HepG2 (cell line): ENCODE measurements around the gene CTNND2. TPM values are rescaled to one million over a fixed set of nuclear protein-coding genes. Genes with fewer than 3 reads are reported as not detected.

Experiments
- ATAC-seq: fragments of 200-7000 bp; cut with Tn5 transposase; 3 replicates; pipeline ENCODE4 v1.9.1; 2020; ENCODE audit warnings: mild to moderate bottlenecking, moderate library complexity
- BruUV-seq: library from RNA; stranded (reverse); fragments of 400-500 nt; replicated peaks from 2 replicates; lab custom pipeline; 2021; lab: Mats Ljungman, UMichigan
- CTCF ChIA-PET: fragments of 300-600 bp; formaldehyde crosslinking; extraction: SDS; loops from one replicate; lab custom pipeline; 2021; ENCODE audit warnings: low total read pairs, inconsistent platforms, low intra/inter-chr PET ratio; lab: Yijun Ruan, JAX
- POLR2A ChIA-PET: fragments of 350-600 bp; sonication (Branson Sonifier 250); formaldehyde crosslinking; loops from one replicate; lab custom pipeline; 2020; ENCODE audit warnings: antibody characterized with exemption, inconsistent platforms; lab: Yijun Ruan, JAX
- DNase-seq: peaks from one replicate; pipeline ENCODE4 v3.0.0-alpha.2; 2015; ENCODE audit warnings: low spot score
- FAIRE-seq: peaks from 3 replicates; lab custom pipeline; 2011; peaks lifted over from hg19 to GRCh38; lab: Jason Lieb, UNC
- H2AFZ ChIP-seq: one replicate; pipeline ENCODE4 v1.6.1; 2011; ENCODE audit warnings: low read length, inconsistent platforms
- H3K27ac ChIP-seq: fragments of 300-600 bp; 3 replicates; pipeline ENCODE4 v1.8.0; 2011; ENCODE audit warnings: mixed run types, mild to moderate bottlenecking, mixed read lengths, low read length, inconsistent platforms; ENCODE audit not compliant: insufficient read depth; ENCODE audit errors: extremely low read length
- H3K27me3 ChIP-seq, 2 experiments: fragments of 200-600 bp in 1 of 2; 2 replicates in 1 of 2; 3 replicates in 1 of 2; pipeline versions ENCODE4 v1.6.0 to v1.8.0; 2011; ENCODE audit warnings: low read length in 2 of 2, mild to moderate bottlenecking in 2 of 2, moderate library complexity in 2 of 2, inconsistent platforms in 1 of 2; ENCODE audit not compliant: insufficient read depth in 2 of 2, control insufficient read depth in 1 of 2
- H3K36me3 ChIP-seq, 2 experiments: fragments of 200-600 bp in 1 of 2; replicated peaks in 1 of 2; 2 replicates in 1 of 2; 3 replicates in 1 of 2; pipeline versions ENCODE4 v1.5.1 to v1.8.0; 2011; ENCODE audit warnings: low read length in 2 of 2, inconsistent platforms in 1 of 2; ENCODE audit not compliant: insufficient read depth in 2 of 2, control insufficient read depth in 1 of 2
- H3K4me1 ChIP-seq: 2 replicates; pipeline ENCODE4 v1.5.1; 2012; ENCODE audit warnings: low read length, inconsistent platforms; ENCODE audit not compliant: insufficient read depth
- H3K4me2 ChIP-seq: 2 replicates; pipeline ENCODE4 v1.6.0; 2011; ENCODE audit warnings: low read depth, low read length, inconsistent platforms
- H3K4me3 ChIP-seq, 3 experiments: fragments of 200-600 bp in 1 of 3; sonication (generic), shearing (Covaris generic) in 1 of 3; replicated peaks in 1 of 3; 2 replicates each; pipeline ENCODE4 v1.5.1; 2011 to 2016; ENCODE audit warnings: low read length in 3 of 3, inconsistent platforms in 2 of 3, low read depth in 2 of 3, mild to moderate bottlenecking in 2 of 3, control low read depth in 1 of 3, mixed read lengths in 1 of 3; ENCODE audit not compliant: insufficient read depth in 1 of 3
- H3K79me2 ChIP-seq: one replicate; pipeline ENCODE4 v1.6.1; 2011; ENCODE audit warnings: low read length, inconsistent platforms; ENCODE audit not compliant: insufficient read depth
- H3K9ac ChIP-seq: 2 replicates; pipeline ENCODE4 v1.6.0; 2011; ENCODE audit warnings: mild to moderate bottlenecking, low read depth, low read length, inconsistent platforms; ENCODE audit not compliant: insufficient read depth
- H3K9me3 ChIP-seq: 2 replicates; pipeline ENCODE4 v1.5.1; 2012; ENCODE audit warnings: mild to moderate bottlenecking, low read length
- H4K20me1 ChIP-seq: 2 replicates; pipeline ENCODE4 v1.6.0; 2011; ENCODE audit warnings: inconsistent platforms, mild to moderate bottlenecking, low read length, moderate library complexity; ENCODE audit not compliant: insufficient read depth
- ATF1 ChIP-seq: IDR thresholded peaks from 2 replicates; pipeline ENCODE4 v1.6.1; 2016; ENCODE audit warnings: mild to moderate bottlenecking, control low read depth
- BRCA1 ChIP-seq: sonication (generic); formaldehyde crosslinking; IDR thresholded peaks from 2 replicates; pipeline ENCODE4 v1.4.0; 2020; ENCODE audit warnings: missing genetic modification reagents
- MBD4 ChIP-seq: IDR thresholded peaks from 2 replicates; pipeline ENCODE4 v1.6.1; 2012; ENCODE audit warnings: low read length, inconsistent platforms, borderline replicate concordance
- MTF2 ChIP-seq: sonication (generic); formaldehyde crosslinking; IDR thresholded peaks from 2 replicates; pipeline ENCODE4 v1.5.0; 2020; ENCODE audit warnings: missing genetic modification reagents, borderline replicate concordance
- ONECUT2 ChIP-seq: sonication (generic); formaldehyde crosslinking; IDR thresholded peaks from 2 replicates; pipeline ENCODE4 v1.4.0; 2020; ENCODE audit warnings: missing genetic modification reagents
- ZBTB38 ChIP-seq: sonication (generic); formaldehyde crosslinking; IDR thresholded peaks from 2 replicates; pipeline ENCODE4 v1.5.1; 2020; ENCODE audit warnings: mild to moderate bottlenecking, missing genetic modification reagents
- ZFP36L1 ChIP-seq: sonication (generic); formaldehyde crosslinking; IDR thresholded peaks from 2 replicates; pipeline ENCODE4 v1.8.0; 2022; ENCODE audit warnings: mild to moderate bottlenecking, missing genetic modification reagents, moderate library complexity
- ZNF136 ChIP-seq: sonication (generic); formaldehyde crosslinking; IDR thresholded peaks from 2 replicates; pipeline ENCODE4 v1.8.1; 2022; ENCODE audit warnings: low read depth, mild to moderate bottlenecking, moderate library complexity, missing genetic modification reagents
- ZNF138 ChIP-seq: sonication (generic); formaldehyde crosslinking; IDR thresholded peaks from 2 replicates; pipeline ENCODE4 v1.5.0; 2020; ENCODE audit warnings: mild to moderate bottlenecking, low read depth, missing genetic modification reagents
- ZNF468 ChIP-seq: sonication (generic); formaldehyde crosslinking; IDR thresholded peaks from 2 replicates; pipeline ENCODE4 v1.8.0; 2022; ENCODE audit warnings: mild to moderate bottlenecking, moderate library complexity, missing genetic modification reagents
- ZNF589 ChIP-seq: sonication (generic); formaldehyde crosslinking; conservative IDR thresholded peaks from 2 replicates; pipeline ENCODE4 v1.8.0; 2022; ENCODE audit warnings: mild to moderate bottlenecking, moderate library complexity, missing genetic modification reagents
- ZNF615 ChIP-seq: sonication (generic); formaldehyde crosslinking; IDR thresholded peaks from 2 replicates; pipeline ENCODE4 v1.5.0; 2020; ENCODE audit warnings: mild to moderate bottlenecking, missing genetic modification reagents, borderline replicate concordance
- ZNF790 ChIP-seq: sonication (generic); formaldehyde crosslinking; IDR thresholded peaks from 2 replicates; pipeline ENCODE4 v1.8.0; 2022; ENCODE audit warnings: missing genetic modification reagents, mild to moderate bottlenecking, borderline replicate concordance
- ZSCAN25 ChIP-seq: sonication (generic); formaldehyde crosslinking; IDR thresholded peaks from 2 replicates; pipeline ENCODE4 v1.8.0; 2022; ENCODE audit warnings: mild to moderate bottlenecking, missing genetic modification reagents
- WGBS: methylation state at CpG from one replicate; pipeline ENCODE4 v1.1.6; 2017; ENCODE audit warnings: low lambda C conversion rate; 5-methylcytosine and 5-hydroxymethylcytosine counted together
- in situ Hi-C: cut with HindIII; loops from 2 replicates; pipeline ENCODE4 v1.10.0; 2017; ENCODE audit warnings: low pct_unique_long_range_greater_than_20kb; ENCODE audit not compliant: extremely low pct_ligation_motif_present
- intact Hi-C: fragments of 100-400 bp; cut with micrococcal nuclease; formaldehyde crosslinking; loops from one replicate; pipeline ENCODE4 v1.10.0; 2022; ENCODE audit not compliant: unreplicated experiment
- polyA plus RNA-seq, 8 experiments: library from polyadenylated mRNA; depleted of rRNA in 3 of 8; stranded (reverse) in 7 of 8; unstranded in 1 of 8; fragments of >200 nt; fragmentation: Illumina TruSeq in 4 of 8; extraction: Trizol in 4 of 8; gene quantifications; 2 replicates each; pipeline versions ENCODE4 v1.2.1 to v1.2.3, GENCODE V29; 2011 to 2016; ENCODE audit warnings: low read depth in 4 of 8, missing spikeins in 1 of 8, mixed read lengths in 1 of 8; ENCODE audit not compliant: insufficient read depth in 1 of 8
- total RNA-seq, 5 experiments: library from RNA; depleted of rRNA; stranded (reverse); fragments of >200 nt; fragmentation: Illumina TruSeq; extraction: Trizol; gene quantifications; 2 replicates each; pipeline ENCODE4 v1.2.3, GENCODE V29; 2016; ENCODE audit warnings: low read depth in 1 of 5
- TF ChIP-seq, protein P1 (sequence below): IDR thresholded peaks from 2 replicates; pipeline ENCODE4 v1.6.1; 2016
- TF ChIP-seq, protein P2 (sequence below): IDR thresholded peaks from 2 replicates; pipeline ENCODE4 v1.6.1; 2016; ENCODE audit warnings: low read depth
- TF ChIP-seq, protein P3 (sequence below): sonication (generic); formaldehyde crosslinking; IDR thresholded peaks from 2 replicates; pipeline ENCODE4 v1.5.0; 2020; ENCODE audit warnings: mild to moderate bottlenecking, missing genetic modification reagents
- TF ChIP-seq, protein P4 (sequence below): sonication (generic); formaldehyde crosslinking; IDR thresholded peaks from 2 replicates; pipeline ENCODE4 v1.4.0; 2020; ENCODE audit warnings: missing genetic modification reagents

CTNND2 gene
- total and polyA plus RNA-seq, 2 of the 13 experiments (the other 11 are each of a cell fraction or from before 2014, with no cell fraction given) = not detected

DNA sequence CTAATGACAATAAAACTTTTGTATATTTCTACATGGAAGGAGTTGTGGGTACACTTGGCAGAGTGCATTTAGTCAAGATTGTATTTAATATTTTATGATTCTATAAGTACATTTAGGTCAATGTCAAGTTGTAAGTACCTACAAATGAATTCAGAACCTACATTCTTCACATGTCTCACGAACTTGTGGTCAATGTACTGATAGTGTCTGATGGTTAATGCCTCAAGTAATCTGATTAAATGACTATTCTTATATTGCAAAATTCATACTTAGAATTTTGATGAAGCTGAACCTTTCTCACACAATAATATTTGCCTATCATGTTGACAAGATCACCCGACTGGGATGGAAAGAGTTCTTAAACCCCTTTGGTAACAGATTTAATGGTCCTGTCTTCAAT lies 444.5 kb downstream of the CTNND2 start:
- ChIA-PET CTCF (no interaction called here), POLR2A (no interaction called here)
- Histone ChIP-seq H3K36me3 (no peaks in the 10 kb centered on the region), H3K4me2 (no peak overlapping the region), H3K27me3 (no peaks in the 10 kb centered on the region), H4K20me1 (no peaks in the 10 kb centered on the region), H3K9ac (no peak overlapping the region), H2AFZ (no peak overlapping the region), H3K9me3 (no peaks in the 10 kb centered on the region), H3K4me3 (no peak overlapping the region), H3K4me1 (no peaks in the 10 kb centered on the region), H3K27ac (no peak overlapping the region), H3K79me2 (no peaks in the 10 kb centered on the region)
- FAIRE-seq (no peak), DNase-seq (no peak), ATAC-seq (no peak)
- intact Hi-C loops = no loop called here
- in situ Hi-C loops = no loop called here
- 0% methylated on average over 2 of the region's 2 CpGs for WGBS
- BruUV-seq = no TSS peak
- TF ChIP-seq, protein P1, sequence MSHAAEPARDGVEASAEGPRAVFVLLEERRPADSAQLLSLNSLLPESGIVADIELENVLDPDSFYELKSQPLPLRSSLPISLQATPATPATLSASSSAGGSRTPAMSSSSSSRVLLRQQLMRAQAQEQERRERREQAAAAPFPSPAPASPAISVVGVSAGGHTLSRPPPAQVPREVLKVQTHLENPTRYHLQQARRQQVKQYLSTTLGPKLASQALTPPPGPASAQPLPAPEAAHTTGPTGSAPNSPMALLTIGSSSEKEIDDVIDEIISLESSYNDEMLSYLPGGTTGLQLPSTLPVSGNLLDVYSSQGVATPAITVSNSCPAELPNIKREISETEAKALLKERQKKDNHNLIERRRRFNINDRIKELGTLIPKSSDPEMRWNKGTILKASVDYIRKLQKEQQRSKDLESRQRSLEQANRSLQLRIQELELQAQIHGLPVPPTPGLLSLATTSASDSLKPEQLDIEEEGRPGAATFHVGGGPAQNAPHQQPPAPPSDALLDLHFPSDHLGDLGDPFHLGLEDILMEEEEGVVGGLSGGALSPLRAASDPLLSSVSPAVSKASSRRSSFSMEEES (CRISPR knock-in tag) = no peak
- TF ChIP-seq ONECUT2 (CRISPR knock-in tag) (no peak), ZNF790 (CRISPR knock-in tag) (no peak), ZFP36L1 (no peak), MBD4 (no peak), ZBTB38 (CRISPR knock-in tag) (no peak), MTF2 (no peak), ZNF468 (CRISPR knock-in tag) (no peak), ZNF136 (CRISPR knock-in tag) (no peak), BRCA1 (CRISPR knock-in tag) (no peak), ZNF589 (no peak), ATF1 (no peak), ZNF138 (no peak), ZSCAN25 (no peak), ZNF615 (CRISPR knock-in tag) (no peak)
- TF ChIP-seq, protein P2, sequence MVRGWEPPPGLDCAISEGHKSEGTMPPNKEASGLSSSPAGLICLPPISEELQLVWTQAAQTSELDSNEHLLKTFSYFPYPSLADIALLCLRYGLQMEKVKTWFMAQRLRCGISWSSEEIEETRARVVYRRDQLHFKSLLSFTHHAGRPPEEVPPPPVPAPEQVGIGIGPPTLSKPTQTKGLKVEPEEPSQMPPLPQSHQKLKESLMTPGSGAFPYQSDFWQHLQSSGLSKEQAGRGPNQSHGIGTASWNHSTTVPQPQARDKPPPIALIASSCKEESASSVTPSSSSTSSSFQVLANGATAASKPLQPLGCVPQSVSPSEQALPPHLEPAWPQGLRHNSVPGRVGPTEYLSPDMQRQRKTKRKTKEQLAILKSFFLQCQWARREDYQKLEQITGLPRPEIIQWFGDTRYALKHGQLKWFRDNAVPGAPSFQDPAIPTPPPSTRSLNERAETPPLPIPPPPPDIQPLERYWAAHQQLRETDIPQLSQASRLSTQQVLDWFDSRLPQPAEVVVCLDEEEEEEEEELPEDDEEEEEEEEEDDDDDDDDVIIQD (CRISPR knock-in tag) = no peak
- TF ChIP-seq, protein P3, sequence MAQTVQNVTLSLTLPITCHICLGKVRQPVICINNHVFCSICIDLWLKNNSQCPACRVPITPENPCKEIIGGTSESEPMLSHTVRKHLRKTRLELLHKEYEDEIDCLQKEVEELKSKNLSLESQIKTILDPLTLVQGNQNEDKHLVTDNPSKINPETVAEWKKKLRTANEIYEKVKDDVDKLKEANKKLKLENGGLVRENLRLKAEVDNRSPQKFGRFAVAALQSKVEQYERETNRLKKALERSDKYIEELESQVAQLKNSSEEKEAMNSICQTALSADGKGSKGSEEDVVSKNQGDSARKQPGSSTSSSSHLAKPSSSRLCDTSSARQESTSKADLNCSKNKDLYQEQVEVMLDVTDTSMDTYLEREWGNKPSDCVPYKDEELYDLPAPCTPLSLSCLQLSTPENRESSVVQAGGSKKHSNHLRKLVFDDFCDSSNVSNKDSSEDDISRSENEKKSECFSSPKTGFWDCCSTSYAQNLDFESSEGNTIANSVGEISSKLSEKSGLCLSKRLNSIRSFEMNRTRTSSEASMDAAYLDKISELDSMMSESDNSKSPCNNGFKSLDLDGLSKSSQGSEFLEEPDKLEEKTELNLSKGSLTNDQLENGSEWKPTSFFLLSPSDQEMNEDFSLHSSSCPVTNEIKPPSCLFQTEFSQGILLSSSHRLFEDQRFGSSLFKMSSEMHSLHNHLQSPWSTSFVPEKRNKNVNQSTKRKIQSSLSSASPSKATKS (CRISPR knock-in tag) = no peak
- TF ChIP-seq, protein P4, sequence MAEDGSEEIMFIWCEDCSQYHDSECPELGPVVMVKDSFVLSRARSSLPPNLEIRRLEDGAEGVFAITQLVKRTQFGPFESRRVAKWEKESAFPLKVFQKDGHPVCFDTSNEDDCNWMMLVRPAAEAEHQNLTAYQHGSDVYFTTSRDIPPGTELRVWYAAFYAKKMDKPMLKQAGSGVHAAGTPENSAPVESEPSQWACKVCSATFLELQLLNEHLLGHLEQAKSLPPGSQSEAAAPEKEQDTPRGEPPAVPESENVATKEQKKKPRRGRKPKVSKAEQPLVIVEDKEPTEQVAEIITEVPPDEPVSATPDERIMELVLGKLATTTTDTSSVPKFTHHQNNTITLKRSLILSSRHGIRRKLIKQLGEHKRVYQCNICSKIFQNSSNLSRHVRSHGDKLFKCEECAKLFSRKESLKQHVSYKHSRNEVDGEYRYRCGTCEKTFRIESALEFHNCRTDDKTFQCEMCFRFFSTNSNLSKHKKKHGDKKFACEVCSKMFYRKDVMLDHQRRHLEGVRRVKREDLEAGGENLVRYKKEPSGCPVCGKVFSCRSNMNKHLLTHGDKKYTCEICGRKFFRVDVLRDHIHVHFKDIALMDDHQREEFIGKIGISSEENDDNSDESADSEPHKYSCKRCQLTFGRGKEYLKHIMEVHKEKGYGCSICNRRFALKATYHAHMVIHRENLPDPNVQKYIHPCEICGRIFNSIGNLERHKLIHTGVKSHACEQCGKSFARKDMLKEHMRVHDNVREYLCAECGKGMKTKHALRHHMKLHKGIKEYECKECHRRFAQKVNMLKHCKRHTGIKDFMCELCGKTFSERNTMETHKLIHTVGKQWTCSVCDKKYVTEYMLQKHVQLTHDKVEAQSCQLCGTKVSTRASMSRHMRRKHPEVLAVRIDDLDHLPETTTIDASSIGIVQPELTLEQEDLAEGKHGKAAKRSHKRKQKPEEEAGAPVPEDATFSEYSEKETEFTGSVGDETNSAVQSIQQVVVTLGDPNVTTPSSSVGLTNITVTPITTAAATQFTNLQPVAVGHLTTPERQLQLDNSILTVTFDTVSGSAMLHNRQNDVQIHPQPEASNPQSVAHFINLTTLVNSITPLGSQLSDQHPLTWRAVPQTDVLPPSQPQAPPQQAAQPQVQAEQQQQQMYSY (CRISPR knock-in tag) = no peak
